IPS-11a (cell line): ENCODE data around the gene GATC.

Experiments
- H3K4me3 ChIP-seq: one replicate; pipeline ENCODE4 v1.5.1; 2013; ENCODE audit warnings: low read depth, low read length, control low read depth

Gene GATC

GRCh38 chr12:120495731-120496412 lies 49.6 kb downstream of the GATC start, which contains the start of gene DYNLL1:
TSS of gene DYNLL1 (plus strand) at chr12:120496113. CDS start at chr12:120496422, 309 bp downstream.
- peak within 1 kb of the TSS; percentile 56 for H3K4me3 ChIP-seq

GRCh38 chr12:120496413-120497340 lies 50.4 kb downstream of the GATC start:
- H3K4me3 ChIP-seq = peak overlapping the region; percentile 56

GRCh38 chr12:120497524-120498150 lies 51.4 kb downstream of the GATC start:
- peak overlapping the region; percentile 56 for H3K4me3 ChIP-seq

- H3K4me3 ChIP-seq = no peak overlapping the region
These were observed 52.7 kb downstream of the GATC start for GRCh38 chr12:120498870-120499515.

- no peak overlapping the region for H3K4me3 ChIP-seq
These were observed 54.3 kb downstream of the GATC start for GRCh38 chr12:120500581-120500980.

- no peak overlapping the region for H3K4me3 ChIP-seq
These were observed 58.3 kb downstream of the GATC start for GRCh38 chr12:120504587-120504986.

- no peak overlapping the region for H3K4me3 ChIP-seq
These were observed 62.3 kb downstream of the GATC start for GRCh38 chr12:120508537-120508936.
